Esophagus (tissue), 2 donors: ENCODE measurements around the gene CBLIF. TPM values are rescaled to one million over a fixed set of nuclear protein-coding genes. Genes with fewer than 3 reads are reported as not detected.
A peak's percentile ranks its signal among the peaks of the same experiment; 100 is the strongest.
"Not testable (repeated sequence)": the region's sequence is repeated elsewhere in the genome, so short reads cannot be mapped to it uniquely, and the experiment has no call there.

Experiments
- H3K27ac ChIP-seq, 2 donors: one replicate each; pipeline ENCODE4 v1.5.1; 2013; ENCODE audit warnings: low read depth in 2 of 2, mild to moderate bottlenecking in 2 of 2, inconsistent platforms in 1 of 2, low read length in 1 of 2, moderate library complexity in 1 of 2
- H3K27me3 ChIP-seq, 2 donors: one replicate each; pipeline ENCODE4 v1.6.1; 2013; ENCODE audit warnings: low read length in 2 of 2, control low read depth in 1 of 2, mild to moderate bottlenecking in 1 of 2; ENCODE audit not compliant: insufficient read depth in 2 of 2, control insufficient read depth in 1 of 2
- H3K36me3 ChIP-seq, 2 donors: one replicate each; pipeline ENCODE4 v1.6.1; 2013; ENCODE audit warnings: low read length in 1 of 2; ENCODE audit not compliant: control insufficient read depth in 2 of 2, insufficient read depth in 2 of 2
- H3K4me1 ChIP-seq, 2 donors: one replicate each; pipeline ENCODE4 v1.6.1; 2013; ENCODE audit warnings: low read length in 1 of 2; ENCODE audit not compliant: control insufficient read depth in 2 of 2, insufficient read depth in 2 of 2
- H3K4me3 ChIP-seq, 2 donors: one replicate each; pipeline ENCODE4 v1.5.1; 2013; ENCODE audit warnings: low read length in 2 of 2, mild to moderate bottlenecking in 2 of 2, low read depth in 1 of 2, moderate library complexity in 1 of 2
- H3K9me3 ChIP-seq, 2 donors: one replicate each; pipeline ENCODE4 v1.6.1; 2013; ENCODE audit warnings: mild to moderate bottlenecking in 2 of 2, low read depth in 1 of 2, low read length in 1 of 2, moderate library complexity in 1 of 2; ENCODE audit not compliant: control insufficient read depth in 2 of 2, insufficient read depth in 1 of 2
- WGBS, 2 donors: extraction: QIAGEN DNeasy Blood & Tissue Kit; methylation state at CpG; one replicate each; pipeline ENCODE4 v1.1.7; 2013; 5-methylcytosine and 5-hydroxymethylcytosine counted together
- polyA plus RNA-seq, 2 donors: library from polyadenylated mRNA; stranded (reverse); fragments of 200-250 nt; gene quantifications; one replicate each; pipeline ENCODE4 v1.2.3, GENCODE V29; 2013
- donor health status: healthy with polysubstance abuse.
- donor health status: Bipolar disorder and iron deficiency.

The CBLIF gene
- polyA plus RNA-seq, 2 donors = 0.07 to 0.24 TPM

- no peaks in the 10 kb centered on the region for H3K36me3 ChIP-seq
- no peak overlapping the region for H3K4me3 ChIP-seq
- no peaks in the 10 kb centered on the region for H3K9me3 ChIP-seq
- no peaks in the 10 kb centered on the region for H3K4me1 ChIP-seq
- H3K27me3 ChIP-seq = no peaks in the 10 kb centered on the region
- H3K27ac ChIP-seq = no peak overlapping the region
Measured at GRCh38 chr11:59872076-59872475, 26.8 kb upstream of the CBLIF start.

GRCh38 chr11:59867946-59868345, 22.6 kb upstream of the CBLIF start:
- Histone ChIP-seq H3K36me3 (no peaks in the 10 kb centered on the region), H3K4me1 (no peaks in the 10 kb centered on the region), H3K4me3 (no peak overlapping the region), H3K27ac (no peak overlapping the region), H3K9me3 (no peaks in the 10 kb centered on the region), H3K27me3 (no peaks in the 10 kb centered on the region)
- 78 to 91% methylated on average over 2 of the region's 2 CpGs for WGBS, 2 donors

- Histone ChIP-seq H3K4me1 (no peaks in the 10 kb centered on the region), H3K27me3 (no peaks in the 10 kb centered on the region), H3K9me3 (no peaks in the 10 kb centered on the region), H3K36me3 (no peaks in the 10 kb centered on the region), H3K27ac (no peak overlapping the region), H3K4me3 (no peak overlapping the region)
- WGBS, 2 donors = 60 to 70% methylated on average over 1 of the region's 1 CpG
Measured at GRCh38 chr11:59866836-59867235, 21.5 kb upstream of the CBLIF start.

- no peaks in the 10 kb centered on the region for H3K36me3 ChIP-seq
- no peaks in the 10 kb centered on the region for H3K4me1 ChIP-seq
- H3K27ac ChIP-seq = peak within 1 kb of the TSS in 1 of 2 donors; percentile 59
- H3K4me3 ChIP-seq = no peak within 1 kb of the TSS
- H3K9me3 ChIP-seq = no peaks in the 10 kb centered on the region
- 68 to 72% methylated on average over 3 of the region's 3 CpGs for WGBS, 2 donors
- no peaks in the 10 kb centered on the region for H3K27me3 ChIP-seq
Measured at GRCh38 chr11:59866397-59866796, 21.1 kb upstream of the CBLIF start, which contains the start of gene TCN1. TCN1 (minus strand) TSS chr11:59866487; CDS start chr11:59866470, 17 bp downstream.

- H3K36me3 ChIP-seq = no peaks in the 10 kb centered on the region
- H3K4me1 ChIP-seq = no peaks in the 10 kb centered on the region
- no peak overlapping the region for H3K4me3 ChIP-seq
- 66 to 70% methylated on average over 1 of the region's 1 CpG for WGBS, 2 donors
- H3K27ac ChIP-seq = peak overlapping the region in 1 of 2 donors; percentile 59
- no peaks in the 10 kb centered on the region for H3K9me3 ChIP-seq
- no peaks in the 10 kb centered on the region for H3K27me3 ChIP-seq
Measured at GRCh38 chr11:59865031-59865430, 19.7 kb upstream of the CBLIF start.

- H3K9me3 ChIP-seq = no peaks in the 10 kb centered on the region
- H3K36me3 ChIP-seq = no peaks in the 10 kb centered on the region
- no peak overlapping the region for H3K27ac ChIP-seq
- H3K27me3 ChIP-seq = no peaks in the 10 kb centered on the region
- H3K4me1 ChIP-seq = no peaks in the 10 kb centered on the region
- 66 to 79% methylated on average over 3 of the region's 3 CpGs for WGBS, 2 donors
- no peak overlapping the region for H3K4me3 ChIP-seq
Measured at GRCh38 chr11:59862252-59862651, 17.0 kb upstream of the CBLIF start.

- H3K36me3 ChIP-seq = no peaks in the 10 kb centered on the region
- H3K4me3 ChIP-seq = no peak overlapping the region
- H3K4me1 ChIP-seq = no peaks in the 10 kb centered on the region
- H3K27ac ChIP-seq = no peak overlapping the region
- H3K9me3 ChIP-seq = no peaks in the 10 kb centered on the region
- H3K27me3 ChIP-seq = no peaks in the 10 kb centered on the region
Measured at GRCh38 chr11:59859673-59860072, 14.4 kb upstream of the CBLIF start.

- no peaks in the 10 kb centered on the region for H3K27me3 ChIP-seq
- no peaks in the 10 kb centered on the region for H3K36me3 ChIP-seq
- no peaks in the 10 kb centered on the region for H3K9me3 ChIP-seq
- 56 to 61% methylated on average over 10 of the region's 10 CpGs for WGBS, 2 donors
- no peaks in the 10 kb centered on the region for H3K4me1 ChIP-seq
- no peak overlapping the region for H3K4me3 ChIP-seq
- no peak overlapping the region for H3K27ac ChIP-seq
Measured at GRCh38 chr11:59857439-59858434, 12.4 kb upstream of the CBLIF start.

GRCh38 chr11:59854871-59855270, 9.6 kb upstream of the CBLIF start:
- no peaks in the 10 kb centered on the region for H3K36me3 ChIP-seq
- H3K9me3 ChIP-seq = no peaks in the 10 kb centered on the region
- H3K27me3 ChIP-seq = no peaks in the 10 kb centered on the region
- H3K27ac ChIP-seq = no peak overlapping the region
- WGBS, 2 donors = 44 to 65% methylated on average over 2 of the region's 2 CpGs
- H3K4me3 ChIP-seq = no peak overlapping the region
- H3K4me1 ChIP-seq = no peaks in the 10 kb centered on the region

GRCh38 chr11:59851416-59851815, 6.1 kb upstream of the CBLIF start:
- not testable (repeated sequence) for H3K27ac ChIP-seq, H3K9me3 ChIP-seq, H3K4me1 ChIP-seq, H3K36me3 ChIP-seq, H3K27me3 ChIP-seq, H3K4me3 ChIP-seq
- 89 to 90% methylated on average over 5 of the region's 5 CpGs for WGBS, 2 donors
